Body of pancreas (tissue), 4 donors: Measurements from ENCODE around the gene CACNA2D4. TPM values are rescaled to one million over a fixed set of nuclear protein-coding genes. Genes with fewer than 3 reads are reported as not detected.

Experiments used
- ATAC-seq: fragments of 150-250 bp; one replicate; pipeline ENCODE4 v1.9.1; 2016
- DNase-seq, 4 donors: peaks; one replicate each; pipeline ENCODE4 v3.0.0-alpha.2; 2019
- H3K27ac ChIP-seq, 4 donors: fragments of 200-600 bp; sonication (generic); 1 replicate in 3 of 4; 2 replicates in 1 of 4; pipeline versions ENCODE4 v1.5.1 to v1.6.1; 2016 to 2019; ENCODE audit warnings: mild to moderate bottlenecking in 1 of 4, mixed read lengths in 1 of 4, moderate library complexity in 1 of 4
- H3K27me3 ChIP-seq, 2 donors: fragments of 200-600 bp; sonication (generic); one replicate each; pipeline ENCODE4 v1.6.0; 2016; ENCODE audit warnings: mild to moderate bottlenecking in 1 of 2
- H3K36me3 ChIP-seq, 2 donors: fragments of 200-600 bp; sonication (generic); replicated peaks in 1 of 2; 2 replicates each; pipeline ENCODE4 v1.5.1; 2016; ENCODE audit warnings: low read depth in 2 of 2; ENCODE audit not compliant: insufficient read depth in 1 of 2
- H3K4me1 ChIP-seq: fragments of 200-600 bp; sonication (generic); one replicate; pipeline ENCODE4 v1.6.0; 2016
- H3K4me3 ChIP-seq, 2 donors: fragments of 200-600 bp; sonication (generic); 1 replicate in 1 of 2; 2 replicates in 1 of 2; pipeline ENCODE4 v1.5.1; 2016 to 2019
- H3K9me3 ChIP-seq, 3 donors: fragments of 200-600 bp; sonication (generic); 1 replicate in 2 of 3; 2 replicates in 1 of 3; pipeline ENCODE4 v1.5.1; 2016
- POLR2A ChIP-seq, 3 donors: fragments of 450-650 bp; IDR thresholded peaks; one replicate each; pipeline ENCODE4 v1.6.1; 2016; ENCODE audit warnings: antibody characterized with exemption in 3 of 3, mild to moderate bottlenecking in 2 of 3
- WGBS, 2 donors: methylation state at CpG; one replicate each; pipeline ENCODE4 v1.1.5; 2017; 5-methylcytosine and 5-hydroxymethylcytosine counted together
- intact Hi-C: fragments of 100-400 bp; cut with DNase I; formaldehyde crosslinking; loops from one replicate; pipeline ENCODE4 v1.15.1; 2023
- total RNA-seq, 2 donors: library from RNA; depleted of rRNA; stranded (reverse); fragments of >200 nt; gene quantifications; one replicate each; pipeline ENCODE4 v1.1.0, GENCODE V29; 2016
- TF ChIP-seq, protein P1 (sequence below), 7 experiments: fragments of 450-650 bp in 4 of 7; fragments of 200-600 bp in 3 of 7; sonication (generic) in 3 of 7; IDR thresholded peaks; one replicate each; pipeline ENCODE4 v1.5.1; 2016 to 2019; ENCODE audit warnings: antibody characterized with exemption in 7 of 7

CACNA2D4 gene
- total RNA-seq, 2 donors from 2014 or later = 3.6 TPM; not detected in 1

DNA sequence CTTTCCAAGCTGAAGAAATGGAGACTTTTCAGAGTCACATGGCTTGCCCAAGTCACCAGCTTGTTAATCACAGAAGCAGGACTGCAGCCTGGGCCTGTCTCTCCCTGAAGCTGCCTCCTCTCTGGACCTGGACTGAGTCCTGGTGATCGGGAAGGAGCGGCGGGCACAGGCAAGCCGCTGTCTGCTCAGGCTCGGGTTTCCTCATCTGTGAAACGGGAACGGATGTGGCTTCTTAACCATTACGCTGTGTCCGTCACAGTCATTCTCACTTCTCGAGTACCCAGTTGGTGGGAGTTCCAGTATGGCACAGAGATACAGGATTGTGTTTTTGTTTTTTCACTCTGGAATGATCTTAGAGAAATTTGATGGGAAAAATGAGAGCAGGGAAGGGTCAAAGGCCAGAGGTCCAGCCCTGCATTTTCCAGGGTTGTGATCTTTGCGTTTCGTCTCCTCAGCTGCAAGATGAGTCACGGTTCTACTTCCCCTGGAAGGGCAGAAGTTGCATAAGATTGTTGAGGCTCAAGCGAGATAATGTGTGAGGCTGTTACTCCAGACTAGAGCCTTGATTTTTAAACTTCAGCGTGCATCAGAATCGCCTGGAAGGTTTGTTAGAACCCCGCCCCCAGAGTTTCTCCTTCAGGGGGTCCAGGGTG lies 105.7 kb downstream of the CACNA2D4 start:
- Histone ChIP-seq H3K27me3 (peaks cover 0 to 6% of the 10 kb centered on the region in 2 donors), H3K36me3 (no peaks in the 10 kb centered on the region), H3K9me3 (no peaks in the 10 kb centered on the region), H3K4me1 (no peaks in the 10 kb centered on the region), H3K4me3 (no peak overlapping the region), H3K27ac (peak overlapping the region in 2 of 4 donors; percentile 12 to 69)
- WGBS, 2 donors = 74 to 77% methylated on average over 17 of the region's 17 CpGs
- peak in 2 of 3 donors; percentile 8 to 41 for TF ChIP-seq POLR2A (IDR thresholded peaks at IDR 0.05)
- TF ChIP-seq, protein P1, sequence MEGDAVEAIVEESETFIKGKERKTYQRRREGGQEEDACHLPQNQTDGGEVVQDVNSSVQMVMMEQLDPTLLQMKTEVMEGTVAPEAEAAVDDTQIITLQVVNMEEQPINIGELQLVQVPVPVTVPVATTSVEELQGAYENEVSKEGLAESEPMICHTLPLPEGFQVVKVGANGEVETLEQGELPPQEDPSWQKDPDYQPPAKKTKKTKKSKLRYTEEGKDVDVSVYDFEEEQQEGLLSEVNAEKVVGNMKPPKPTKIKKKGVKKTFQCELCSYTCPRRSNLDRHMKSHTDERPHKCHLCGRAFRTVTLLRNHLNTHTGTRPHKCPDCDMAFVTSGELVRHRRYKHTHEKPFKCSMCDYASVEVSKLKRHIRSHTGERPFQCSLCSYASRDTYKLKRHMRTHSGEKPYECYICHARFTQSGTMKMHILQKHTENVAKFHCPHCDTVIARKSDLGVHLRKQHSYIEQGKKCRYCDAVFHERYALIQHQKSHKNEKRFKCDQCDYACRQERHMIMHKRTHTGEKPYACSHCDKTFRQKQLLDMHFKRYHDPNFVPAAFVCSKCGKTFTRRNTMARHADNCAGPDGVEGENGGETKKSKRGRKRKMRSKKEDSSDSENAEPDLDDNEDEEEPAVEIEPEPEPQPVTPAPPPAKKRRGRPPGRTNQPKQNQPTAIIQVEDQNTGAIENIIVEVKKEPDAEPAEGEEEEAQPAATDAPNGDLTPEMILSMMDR (IDR thresholded peaks at IDR 0.05) = no peak
- ATAC-seq (no peak), DNase-seq (peak in 2 of 4 donors; percentile 19 to 66)
- intact Hi-C loops = no loop called here

- ATAC-seq = no peak
- WGBS, 2 donors = 59 to 61% methylated on average over 3 to 6 of the region's 6 CpGs
- Histone ChIP-seq H3K4me1 (no peaks in the 10 kb centered on the region), H3K9me3 (no peaks in the 10 kb centered on the region), H3K4me3 (no peak overlapping the region), H3K27me3 (peaks cover 0 to 6% of the 10 kb centered on the region in 2 donors), H3K27ac (peak overlapping the region in 2 of 4 donors; percentile 12 to 69), H3K36me3 (no peaks in the 10 kb centered on the region)
- intact Hi-C loops = no loop called here
- no peak for DNase-seq
- TF ChIP-seq POLR2A (IDR thresholded peaks at IDR 0.05) = no peak
- TF ChIP-seq, protein P1 (IDR thresholded peaks at IDR 0.05) = no peak
These were observed 106.5 kb downstream of the CACNA2D4 start for GRCh38 chr12:1811948-1812291.

DNA sequence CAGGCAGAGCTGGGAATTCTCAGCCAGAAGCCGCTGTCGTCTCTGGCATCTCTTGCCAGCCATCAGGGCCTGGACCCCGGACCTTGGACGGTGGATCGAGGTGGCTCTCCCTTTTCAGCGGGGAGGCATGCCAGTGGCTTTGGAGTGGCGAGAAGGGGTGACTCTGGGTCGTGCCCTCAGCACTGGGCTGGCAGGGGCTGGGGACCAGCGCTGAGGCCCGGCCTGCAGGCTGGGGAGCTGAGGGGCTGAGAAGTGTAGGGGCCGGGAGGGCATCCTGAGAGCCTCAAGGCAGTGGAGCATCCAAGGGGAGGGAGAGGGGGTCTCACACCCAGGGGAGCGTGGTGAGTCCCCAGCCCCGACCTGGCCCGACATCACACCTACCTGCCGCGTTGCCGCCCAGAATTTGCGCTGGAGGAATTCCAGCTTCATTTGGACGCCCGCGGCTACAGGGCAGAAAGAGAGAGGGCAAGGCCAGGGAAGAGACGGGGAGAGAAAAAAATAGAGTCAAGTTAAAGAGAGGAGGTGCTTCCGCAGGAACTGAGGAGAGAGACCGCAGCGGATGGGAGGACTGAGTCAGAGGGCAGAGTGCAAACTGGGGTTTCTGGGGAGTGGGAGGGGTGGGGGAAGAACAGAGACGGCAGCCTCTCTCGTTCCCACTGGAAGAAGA lies 107.0 kb downstream of the CACNA2D4 start:
- H3K9me3 ChIP-seq = no peaks in the 10 kb centered on the region
- ATAC-seq = no peak
- peak in 1 of 4 donors; percentile 38 for DNase-seq
- H3K27me3 ChIP-seq = peaks cover 0 to 6% of the 10 kb centered on the region in 2 donors
- TF ChIP-seq, protein P1 (IDR thresholded peaks at IDR 0.05) = no peak
- TF ChIP-seq POLR2A (IDR thresholded peaks at IDR 0.05) = no peak
- no peak overlapping the region for H3K4me3 ChIP-seq
- H3K27ac ChIP-seq = peak overlapping the region in 1 of 4 donors; percentile 69
- intact Hi-C loops = no loop called here
- no peaks in the 10 kb centered on the region for H3K36me3 ChIP-seq
- WGBS, 2 donors = 52 to 64% methylated on average over 23 to 27 of the region's 27 CpGs
- no peaks in the 10 kb centered on the region for H3K4me1 ChIP-seq

- H3K27ac ChIP-seq = no peak overlapping the region
- DNase-seq (no peak), ATAC-seq (no peak)
- WGBS, 2 donors = 71% methylated on average over 6 to 10 of the region's 10 CpGs
- H3K4me3 ChIP-seq = no peak overlapping the region
- intact Hi-C loops = no loop called here
- no peaks in the 10 kb centered on the region for H3K4me1 ChIP-seq
- no peak for TF ChIP-seq POLR2A (IDR thresholded peaks at IDR 0.05)
- TF ChIP-seq, protein P1 (IDR thresholded peaks at IDR 0.05) = no peak
- H3K36me3 ChIP-seq = no peaks in the 10 kb centered on the region
- peaks cover 0 to 4% of the 10 kb centered on the region in 2 donors for H3K27me3 ChIP-seq
- H3K9me3 ChIP-seq = no peaks in the 10 kb centered on the region
These were observed 107.5 kb downstream of the CACNA2D4 start for GRCh38 chr12:1810931-1811280.
